Large intestine (tissue), 3 donors: Measurements from ENCODE around the gene OR2H1. TPM values are rescaled to one million over a fixed set of nuclear protein-coding genes. Genes with fewer than 3 reads are reported as not detected.

ENCODE experiments used
- DNase-seq, 2 donors: peaks; one replicate each; pipeline versions ENCODE4 v3.0.0 to v3.0.0-alpha.2; 2013
- H3K27ac ChIP-seq: one replicate; pipeline ENCODE4 v1.5.1; 2013; ENCODE audit warnings: low read length
- H3K27me3 ChIP-seq: 2 replicates; pipeline ENCODE4 v1.6.1; 2013; ENCODE audit warnings: low read length; ENCODE audit not compliant: control insufficient read depth, insufficient read depth
- H3K36me3 ChIP-seq: 2 replicates; pipeline ENCODE4 v1.6.1; 2013; ENCODE audit warnings: low read length; ENCODE audit not compliant: control insufficient read depth, insufficient read depth
- H3K4me1 ChIP-seq: one replicate; pipeline ENCODE4 v1.6.1; 2013; ENCODE audit warnings: low read length; ENCODE audit not compliant: control insufficient read depth, insufficient read depth
- H3K4me3 ChIP-seq: one replicate; pipeline ENCODE4 v1.5.1; 2013; ENCODE audit warnings: low read length
- H3K9me3 ChIP-seq: one replicate; pipeline ENCODE4 v1.6.1; 2013; ENCODE audit warnings: mild to moderate bottlenecking, low read depth, low read length, moderate library complexity; ENCODE audit not compliant: control insufficient read depth
- WGBS: methylation state at CpG from one replicate; pipeline ENCODE4 v1.1.5; 2013; ENCODE audit warnings: low lambda C conversion rate; ENCODE audit not compliant: insufficient coverage; 5-methylcytosine and 5-hydroxymethylcytosine counted together
- polyA plus RNA-seq: library from polyadenylated mRNA; unstranded; fragments of 120-200 nt; gene quantifications from one replicate; pipeline ENCODE4 v1.2.1, GENCODE V29; 2013

The OR2H1 gene
- polyA plus RNA-seq, 1 donor, result not detected

DNA sequence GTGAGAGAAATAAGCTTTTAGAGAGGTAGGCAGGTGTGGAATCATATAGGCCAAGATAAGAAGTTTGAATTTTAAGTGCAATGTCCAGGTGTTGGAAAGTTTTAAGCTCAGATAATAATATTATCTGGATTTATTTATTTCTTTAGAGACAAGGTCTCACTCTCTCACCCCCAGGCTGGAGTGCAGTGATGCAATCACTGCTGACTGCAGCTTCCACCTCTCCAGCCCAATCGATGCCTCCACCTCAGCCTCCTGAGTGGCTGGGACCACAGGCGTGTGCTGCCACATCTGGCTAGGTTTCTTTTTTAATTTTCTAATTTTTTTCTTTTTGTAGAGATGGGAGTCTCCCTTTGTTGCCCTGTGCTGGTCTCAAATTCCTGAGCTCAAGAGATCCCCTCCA, 36.3 kb downstream of the OR2H1 start:
- 80% methylated on average over 1 of the region's 2 CpGs for WGBS
- Histone ChIP-seq H3K27me3 (peaks cover 2% of the 10 kb centered on the region), H3K9me3 (no peaks in the 10 kb centered on the region), H3K27ac (no peak overlapping the region), H3K4me3 (no peak overlapping the region), H3K36me3 (no peaks in the 10 kb centered on the region), H3K4me1 (no peaks in the 10 kb centered on the region)
- no peak for DNase-seq

DNA sequence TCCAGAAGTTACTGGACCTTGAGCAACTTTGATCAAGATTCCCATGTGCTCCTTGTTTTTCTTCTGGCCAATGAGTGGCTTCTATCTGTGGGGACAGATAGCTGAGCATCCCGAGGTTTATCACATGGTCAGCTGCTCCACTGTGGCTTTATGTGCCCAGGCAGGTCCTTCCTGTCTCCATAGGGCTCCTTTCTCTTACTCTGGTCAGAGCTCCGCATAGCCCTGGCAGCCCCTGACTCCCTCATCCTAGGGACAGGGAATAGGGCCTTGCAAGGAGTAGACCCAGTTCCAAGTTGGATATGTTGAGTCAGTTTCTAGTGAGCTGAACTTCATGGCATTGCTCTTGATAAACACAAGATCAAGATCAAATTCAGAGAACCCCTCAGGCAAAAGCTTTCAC, 37.2 kb downstream of the OR2H1 start:
- H3K27ac ChIP-seq, result no peak overlapping the region
- H3K4me3 ChIP-seq, result no peak overlapping the region
- H3K4me1 ChIP-seq, result no peaks in the 10 kb centered on the region
- H3K36me3 ChIP-seq, result no peaks in the 10 kb centered on the region
- no peaks in the 10 kb centered on the region for H3K9me3 ChIP-seq
- peaks cover 2% of the 10 kb centered on the region for H3K27me3 ChIP-seq
- no CpG with 5 or more reads among the region's 2 CpGs for WGBS
- no peak for DNase-seq

DNA sequence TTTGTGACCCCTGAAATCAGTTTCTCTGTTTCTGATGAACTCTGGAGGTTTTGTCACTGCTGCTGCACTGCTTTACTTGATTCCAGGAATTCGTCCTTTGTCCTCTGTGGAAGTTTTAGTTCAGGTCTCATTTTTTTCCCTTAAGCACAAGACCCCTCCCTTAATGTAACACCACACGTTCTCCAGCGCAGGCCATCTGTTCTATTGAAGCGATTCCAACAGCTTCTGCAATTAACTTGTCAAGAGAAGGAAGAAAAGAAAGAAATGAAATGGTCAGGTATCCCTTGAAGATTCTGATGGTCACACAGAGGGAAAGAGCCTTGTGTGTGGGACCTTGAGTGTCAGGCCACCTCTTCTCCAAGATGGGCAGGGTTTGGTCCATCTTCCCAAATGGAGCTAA, 38.6 kb downstream of the OR2H1 start:
- no peaks in the 10 kb centered on the region for H3K9me3 ChIP-seq
- no CpG with 5 or more reads among the region's 4 CpGs for WGBS
- no peaks in the 10 kb centered on the region for H3K4me1 ChIP-seq
- no peak for DNase-seq
- H3K27ac ChIP-seq, result no peak overlapping the region
- no peak overlapping the region for H3K4me3 ChIP-seq
- peaks cover 2% of the 10 kb centered on the region for H3K27me3 ChIP-seq
- H3K36me3 ChIP-seq, result no peaks in the 10 kb centered on the region

DNA sequence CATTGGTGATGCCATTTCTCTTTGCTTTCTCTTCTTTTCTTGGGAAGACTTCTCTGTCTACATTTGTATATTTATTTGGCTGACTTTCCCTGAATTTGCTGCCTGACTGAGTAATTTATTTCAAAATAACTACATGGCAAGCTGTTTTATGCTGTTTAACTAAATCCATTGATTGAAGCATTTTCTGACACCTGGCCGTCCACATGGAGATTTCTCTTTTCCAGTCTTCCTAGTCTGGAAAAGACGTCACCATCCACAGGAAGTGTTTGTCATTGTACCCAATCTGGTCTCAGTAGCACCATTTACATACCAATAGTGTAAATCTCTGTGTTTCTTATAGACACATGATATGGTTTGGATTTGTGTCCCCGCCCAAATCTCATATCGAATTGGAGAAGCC, 40.0 kb downstream of the OR2H1 start:
- Histone ChIP-seq H3K27ac (no peak overlapping the region), H3K4me1 (no peaks in the 10 kb centered on the region), H3K4me3 (no peak overlapping the region), H3K9me3 (no peaks in the 10 kb centered on the region), H3K36me3 (no peaks in the 10 kb centered on the region), H3K27me3 (peaks cover 2% of the 10 kb centered on the region)
- WGBS, result no CpG with 5 or more reads among the region's 4 CpGs
- DNase-seq, result no peak

DNA sequence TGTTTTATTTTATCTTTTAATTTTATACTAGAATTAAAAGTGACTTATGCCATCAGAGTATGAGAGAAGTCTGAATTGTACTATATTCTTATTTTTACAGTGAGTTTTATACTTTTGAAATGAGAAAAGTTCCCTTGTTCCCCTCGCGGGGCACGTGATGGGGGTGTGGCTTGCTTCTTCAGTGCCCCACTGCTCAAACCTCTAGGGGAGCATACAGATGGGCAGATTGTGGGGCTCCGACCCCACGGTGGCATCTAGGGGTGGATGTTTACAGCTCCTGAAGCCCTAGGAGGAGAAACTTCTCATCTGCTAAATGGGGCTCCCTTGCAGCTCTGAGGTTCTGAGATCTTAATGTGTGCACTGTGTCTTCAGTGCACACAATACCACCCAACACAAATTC, 42.7 kb downstream of the OR2H1 start:
- no peaks in the 10 kb centered on the region for H3K4me1 ChIP-seq
- whole genome bisulfite sequencing, result no CpG with 5 or more reads among the region's 5 CpGs
- H3K36me3 ChIP-seq, result no peaks in the 10 kb centered on the region
- DNase-seq, result no peak
- no peaks in the 10 kb centered on the region for H3K27me3 ChIP-seq
- H3K4me3 ChIP-seq, result no peak overlapping the region
- H3K27ac ChIP-seq, result no peak overlapping the region
- H3K9me3 ChIP-seq, result no peaks in the 10 kb centered on the region

DNA sequence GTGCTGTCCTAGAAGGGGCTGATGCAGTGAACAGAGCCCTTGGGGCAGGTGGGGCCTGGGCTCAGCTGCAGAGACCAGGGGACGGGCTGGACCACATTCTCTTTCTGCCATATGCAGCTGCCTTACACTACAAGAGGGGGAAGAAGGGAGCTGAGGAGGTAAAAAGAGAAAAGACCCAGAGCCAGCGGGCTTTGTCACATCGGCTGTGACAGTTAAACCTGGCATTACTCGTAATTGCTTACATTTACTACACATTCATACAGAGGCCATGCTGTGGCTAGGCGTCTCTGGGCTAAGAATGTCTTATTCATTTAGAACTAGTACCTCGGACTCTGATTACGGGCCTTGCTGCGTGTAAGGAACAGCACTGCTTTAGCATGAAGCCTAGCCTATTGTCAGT, 43.6 kb downstream of the OR2H1 start:
- 100% methylated on average over 2 of the region's 8 CpGs for whole genome bisulfite sequencing
- DNase-seq, result no peak
- H3K27me3 ChIP-seq, result no peaks in the 10 kb centered on the region
- no peaks in the 10 kb centered on the region for H3K36me3 ChIP-seq
- no peak overlapping the region for H3K4me3 ChIP-seq
- H3K9me3 ChIP-seq, result no peaks in the 10 kb centered on the region
- H3K4me1 ChIP-seq, result no peaks in the 10 kb centered on the region
- H3K27ac ChIP-seq, result no peak overlapping the region

DNA sequence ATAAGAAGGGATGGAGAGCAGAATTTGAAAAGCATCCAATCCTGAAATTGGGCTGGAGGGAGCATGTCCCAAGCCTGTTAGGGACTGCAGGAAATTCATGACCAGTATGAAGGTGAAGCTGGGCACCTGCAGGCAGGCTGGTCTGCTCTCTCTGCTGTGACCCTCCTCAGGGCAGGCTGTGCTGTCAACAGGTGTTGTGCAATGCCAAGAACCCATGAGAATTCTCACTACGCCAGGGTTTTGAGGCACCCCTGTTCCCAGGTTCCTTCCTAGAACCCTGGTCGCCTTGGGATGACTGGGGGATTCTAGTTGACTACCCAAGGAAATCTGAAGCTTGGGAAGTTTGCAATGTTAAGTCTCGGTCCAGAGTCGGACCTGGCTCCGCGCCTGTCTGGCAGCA, 44.2 kb downstream of the OR2H1 start:
- no peaks in the 10 kb centered on the region for H3K4me1 ChIP-seq
- no peak overlapping the region for H3K4me3 ChIP-seq
- DNase-seq, result no peak
- no peaks in the 10 kb centered on the region for H3K27me3 ChIP-seq
- no peaks in the 10 kb centered on the region for H3K9me3 ChIP-seq
- H3K36me3 ChIP-seq, result no peaks in the 10 kb centered on the region
- H3K27ac ChIP-seq, result no peak overlapping the region
- no CpG with 5 or more reads among the region's 6 CpGs for WGBS

DNA sequence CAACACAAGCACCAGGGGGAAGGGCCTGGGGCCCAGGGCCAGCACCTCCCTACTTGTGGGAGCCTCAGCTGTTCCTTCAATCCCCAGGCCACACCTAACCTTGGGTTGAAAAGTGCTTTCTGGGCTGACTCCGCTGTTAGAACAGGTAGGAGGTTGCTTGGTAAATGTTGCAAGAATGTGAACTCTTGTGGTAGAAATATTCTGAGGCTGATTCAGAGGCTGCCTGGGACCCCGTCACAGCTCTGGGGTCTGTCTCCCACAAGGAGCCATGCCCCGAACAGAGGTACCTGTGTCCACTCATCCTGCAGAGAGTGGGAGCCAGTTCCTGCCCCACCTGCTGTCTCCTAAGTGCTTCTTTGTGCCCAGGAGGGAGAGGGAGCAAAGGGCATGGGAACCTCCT, 45.2 kb downstream of the OR2H1 start:
- H3K36me3 ChIP-seq, result no peaks in the 10 kb centered on the region
- no peak overlapping the region for H3K4me3 ChIP-seq
- no peaks in the 10 kb centered on the region for H3K4me1 ChIP-seq
- H3K27me3 ChIP-seq, result no peaks in the 10 kb centered on the region
- H3K27ac ChIP-seq, result no peak overlapping the region
- WGBS, result no CpG with 5 or more reads among the region's 3 CpGs
- H3K9me3 ChIP-seq, result no peaks in the 10 kb centered on the region
- DNase-seq, result no peak

DNA sequence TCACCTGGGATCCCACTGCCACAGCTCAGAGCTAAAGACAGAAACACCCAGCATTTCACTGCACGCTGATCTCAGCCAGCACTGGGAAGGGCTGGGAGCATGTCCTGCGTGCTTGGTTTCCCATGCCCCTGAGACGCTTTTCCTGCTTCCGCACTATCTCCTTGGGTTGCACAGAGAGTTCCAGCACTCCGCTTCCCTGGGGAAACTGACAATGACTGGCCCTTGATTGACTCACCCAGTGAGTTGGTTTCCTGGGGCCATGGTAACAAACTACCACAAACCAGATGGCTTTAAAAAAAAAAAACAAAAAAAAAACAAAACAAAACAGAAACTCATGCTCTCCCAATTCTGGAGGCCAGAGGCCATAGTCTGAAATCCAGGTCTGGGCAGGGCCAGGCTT, 45.6 kb downstream of the OR2H1 start:
- no peak overlapping the region for H3K27ac ChIP-seq
- no peaks in the 10 kb centered on the region for H3K27me3 ChIP-seq
- DNase-seq, result no peak
- WGBS, result 100% methylated on average over 1 of the region's 5 CpGs
- H3K9me3 ChIP-seq, result no peaks in the 10 kb centered on the region
- H3K36me3 ChIP-seq, result no peaks in the 10 kb centered on the region
- H3K4me3 ChIP-seq, result no peak overlapping the region
- no peaks in the 10 kb centered on the region for H3K4me1 ChIP-seq

DNA sequence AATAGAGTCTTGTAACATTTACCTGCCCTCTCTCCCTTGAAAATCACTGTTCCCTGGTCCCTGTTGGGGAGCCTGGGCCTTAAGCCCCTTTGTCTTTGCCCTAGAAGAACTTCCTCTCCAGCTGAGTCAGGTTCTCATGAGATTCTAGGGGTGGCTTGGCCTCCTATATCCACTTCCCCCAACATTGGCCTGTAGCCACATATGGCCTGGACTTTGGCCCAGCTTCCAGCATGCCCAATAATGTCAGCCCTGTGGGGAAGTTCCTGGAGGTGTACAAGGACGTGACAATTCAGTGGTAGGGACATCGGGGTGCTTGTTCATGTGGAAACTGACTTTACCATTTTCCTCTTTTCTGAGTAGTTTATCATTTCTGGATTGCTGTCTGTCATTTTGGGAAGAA, 48.0 kb downstream of the OR2H1 start:
- H3K9me3 ChIP-seq, result no peaks in the 10 kb centered on the region
- no peak overlapping the region for H3K27ac ChIP-seq
- H3K4me1 ChIP-seq, result no peaks in the 10 kb centered on the region
- no peaks in the 10 kb centered on the region for H3K36me3 ChIP-seq
- no peaks in the 10 kb centered on the region for H3K27me3 ChIP-seq
- no peak overlapping the region for H3K4me3 ChIP-seq
- no CpG with 5 or more reads among the region's 2 CpGs for WGBS
- DNase-seq, result no peak

DNA sequence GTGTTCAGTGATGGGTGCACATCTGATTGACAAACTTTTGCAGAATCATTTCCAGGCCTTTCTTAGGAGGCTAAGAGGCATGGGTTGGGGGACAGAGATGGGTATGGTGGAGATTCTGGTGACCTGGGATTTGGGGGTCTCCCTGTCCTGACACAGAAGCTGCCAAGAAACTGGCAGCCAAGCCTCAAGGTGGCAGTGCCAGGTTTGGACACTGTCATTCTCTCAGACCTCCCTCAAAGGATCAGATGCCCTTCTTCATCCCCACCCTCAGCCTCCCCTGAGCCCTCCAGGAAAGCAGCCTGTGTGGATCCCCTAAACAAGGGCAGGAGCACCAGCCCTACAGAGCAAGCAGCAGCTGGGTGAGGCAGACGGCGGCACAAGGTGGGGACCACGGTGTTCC, 48.9 kb downstream of the OR2H1 start:
- WGBS, result no CpG with 5 or more reads among the region's 3 CpGs
- Histone ChIP-seq H3K4me1 (no peaks in the 10 kb centered on the region), H3K36me3 (no peaks in the 10 kb centered on the region)

More for the DNA sequence above, 48.9 kb downstream of the OR2H1 start:
- H3K27me3 ChIP-seq, result no peaks in the 10 kb centered on the region
- H3K4me3 ChIP-seq, result no peak overlapping the region
- no peaks in the 10 kb centered on the region for H3K9me3 ChIP-seq
- DNase-seq, result no peak
- no peak overlapping the region for H3K27ac ChIP-seq
